ENCODE data around the gene LRBA. TPM values are rescaled to one million over a fixed set of nuclear protein-coding genes. Genes with fewer than 3 reads are reported as not detected.

Gene LRBA
- total and polyA plus RNA-seq, 9 of the 15 experiments (the other 6 are each of a cell fraction or from before 2014, with no cell fraction given) = 24.2 to 88.7 (median 59.7) TPM

- TF ChIP-seq DACH1 (IDR thresholded peaks at IDR 0.05; ENCODE audit: partially characterized antibody) (peak; percentile 10), EP300 (IDR thresholded peaks at IDR 0.05; ENCODE audit: low read length) (peak; percentile 56; the same call in 1 of the 2 replicates), SMARCE1 (IDR thresholded peaks at IDR 0.05) (peak; percentile 60), ZNF707 (CRISPR knock-in tag; conservative IDR thresholded peaks at IDR 0.05) (no peak), MBD2 (IDR thresholded peaks at IDR 0.05; ENCODE audit: borderline replicate concordance, low read depth) (no peak), TAL1 (IDR thresholded peaks at IDR 0.05) (peak; percentile 62), SMARCC2 (IDR thresholded peaks at IDR 0.05; ENCODE audit: low read depth) (0 out of 2 replicates have a peak, but pooled peaks have one; percentile 46), MEIS2 (IDR thresholded peaks at IDR 0.05; ENCODE audit: partially characterized antibody) (peak; percentile 75), FOXM1 (IDR thresholded peaks at IDR 0.05; ENCODE audit: low read depth) (peak; percentile 39; the same call in 1 of the 2 replicates), FOXM1 (CRISPR knock-in tag; IDR thresholded peaks at IDR 0.05; ENCODE audit: low read depth) (no peak), ZNF780A (CRISPR knock-in tag; IDR thresholded peaks at IDR 0.05) (no peak), PBX2 (CRISPR knock-in tag; IDR thresholded peaks at IDR 0.05; ENCODE audit: low read depth) (no peak), PBX2 (tag; conservative IDR thresholded peaks at IDR 0.05; ENCODE audit: low read depth) (0 out of 2 replicates have a peak, but pooled peaks have one; percentile 24), RFX1 (IDR thresholded peaks at IDR 0.05) (peak; percentile 12; the same call in 1 of the 2 replicates), SMARCA4 (IDR thresholded peaks at IDR 0.05) (peak; percentile 78), MNT (conservative IDR thresholded peaks at IDR 0.05) (0 out of 4 replicates have a peak, but pooled peaks of 1 of the 2 experiments have one; percentile 20), NFIC (IDR thresholded peaks at IDR 0.05) (peak; percentile 43; the same call in 1 of the 2 replicates), STAT5A (IDR thresholded peaks at IDR 0.05; ENCODE audit: borderline replicate concordance, low read length) (peak; percentile 36; the same call in 1 of the 2 replicates), ARID1B (IDR thresholded peaks at IDR 0.05) (peak; percentile 87), DPF2 (IDR thresholded peaks at IDR 0.05) (peak; percentile 81), RBM14 (IDR thresholded peaks at IDR 0.05; ENCODE audit: borderline replicate concordance, insufficient read depth, low read depth, low read length) (no peak), LEF1 (IDR thresholded peaks at IDR 0.05) (peak; percentile 65)
- TF ChIP-seq, protein P1, sequence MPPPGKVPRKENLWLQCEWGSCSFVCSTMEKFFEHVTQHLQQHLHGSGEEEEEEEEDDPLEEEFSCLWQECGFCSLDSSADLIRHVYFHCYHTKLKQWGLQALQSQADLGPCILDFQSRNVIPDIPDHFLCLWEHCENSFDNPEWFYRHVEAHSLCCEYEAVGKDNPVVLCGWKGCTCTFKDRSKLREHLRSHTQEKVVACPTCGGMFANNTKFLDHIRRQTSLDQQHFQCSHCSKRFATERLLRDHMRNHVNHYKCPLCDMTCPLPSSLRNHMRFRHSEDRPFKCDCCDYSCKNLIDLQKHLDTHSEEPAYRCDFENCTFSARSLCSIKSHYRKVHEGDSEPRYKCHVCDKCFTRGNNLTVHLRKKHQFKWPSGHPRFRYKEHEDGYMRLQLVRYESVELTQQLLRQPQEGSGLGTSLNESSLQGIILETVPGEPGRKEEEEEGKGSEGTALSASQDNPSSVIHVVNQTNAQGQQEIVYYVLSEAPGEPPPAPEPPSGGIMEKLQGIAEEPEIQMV (tag; conservative IDR thresholded peaks at IDR 0.05; ENCODE audit: low read depth) = no peak
- TF ChIP-seq, protein P2, sequence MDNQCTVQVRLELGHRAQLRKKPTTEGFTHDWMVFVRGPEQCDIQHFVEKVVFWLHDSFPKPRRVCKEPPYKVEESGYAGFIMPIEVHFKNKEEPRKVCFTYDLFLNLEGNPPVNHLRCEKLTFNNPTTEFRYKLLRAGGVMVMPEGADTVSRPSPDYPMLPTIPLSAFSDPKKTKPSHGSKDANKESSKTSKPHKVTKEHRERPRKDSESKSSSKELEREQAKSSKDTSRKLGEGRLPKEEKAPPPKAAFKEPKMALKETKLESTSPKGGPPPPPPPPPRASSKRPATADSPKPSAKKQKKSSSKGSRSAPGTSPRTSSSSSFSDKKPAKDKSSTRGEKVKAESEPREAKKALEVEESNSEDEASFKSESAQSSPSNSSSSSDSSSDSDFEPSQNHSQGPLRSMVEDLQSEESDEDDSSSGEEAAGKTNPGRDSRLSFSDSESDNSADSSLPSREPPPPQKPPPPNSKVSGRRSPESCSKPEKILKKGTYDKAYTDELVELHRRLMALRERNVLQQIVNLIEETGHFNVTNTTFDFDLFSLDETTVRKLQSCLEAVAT (IDR thresholded peaks at IDR 0.05) = no peak
Measured at GRCh38 chr4:150543042-150543441, 472.0 kb downstream of the LRBA start (continued).

All from K562 (cell line).